ENCODE measurements around the gene SLC25A38. TPM values are rescaled to one million over a fixed set of nuclear protein-coding genes. Genes with fewer than 3 reads are reported as not detected.
A peak's percentile ranks its signal among the peaks of the same experiment; 100 is the strongest.

The SLC25A38 gene
- total RNA-seq, 1 experiment from 2014 or later: 37.7 TPM

GRCh38 chr3:39406368-39407258 is 23.4 kb downstream of the SLC25A38 start, which contains the start of gene RPSA:
Gene RPSA (plus strand): TSS chr3:39406720. CDS start chr3:39407654, 934 bp downstream.
- Histone ChIP-seq H3K4me1 (peaks cover 7% of the 10 kb centered on the region), H3K4me3 (ENCODE audit: low read depth, low read length) (peak within 1 kb of the TSS; percentile 76), H3K9me3 (no peaks in the 10 kb centered on the region), H3K36me3 (ENCODE audit: control insufficient read depth, insufficient read depth, low read length) (peaks cover 2% of the 10 kb centered on the region), H3K27me3 (replicated peaks; ENCODE audit: control insufficient read depth, insufficient read depth, low read length) (no peaks in the 10 kb centered on the region)
- Mint-ChIP-seq H3K27me3 (ENCODE audit: insufficient read depth, unreplicated experiment) (no peaks in the 10 kb centered on the region), H3K27ac (ENCODE audit: unreplicated experiment) (peak within 1 kb of the TSS; percentile 98), H3K4me3 (ENCODE audit: unreplicated experiment) (peak within 1 kb of the TSS; percentile 88), H3K4me1 (ENCODE audit: low read depth, unreplicated experiment) (peaks cover 9% of the 10 kb centered on the region), H3K36me3 (ENCODE audit: insufficient read depth, unreplicated experiment) (peaks cover 56% of the 10 kb centered on the region), H3K9me3 (ENCODE audit: unreplicated experiment) (no peaks in the 10 kb centered on the region)
- intact Hi-C loops (cut with micrococcal nuclease; ENCODE audit: unreplicated experiment): loop anchor here (1.0 kb wide), 2 partner anchors 22 to 37 kb away; no protein-coding TSS in a partner anchor
- BruUV-seq (replicated peaks): TSS peak; percentile 64
- CTCF ChIA-PET: interaction anchor here (0.5 to 1.2 kb wide), 2 partner anchors 118 to 348 kb away, joined by 3 to 5 read pairs; no protein-coding TSS in a partner anchor
- peak in 1 of 2 experiments; percentile 53 for TF ChIP-seq CTCF (IDR thresholded peaks at IDR 0.05; ENCODE audit: insufficient read depth in 1 of 2, low read depth in 1 of 2, low read length in 1 of 2, severe bottlenecking in 1 of 2, unreplicated experiment in 1 of 2)
- POLR2A ChIA-PET: interaction anchor here (0.5 kb wide), 1 partner anchor 215 kb away, joined by 3 read pairs; no protein-coding TSS in a partner anchor
- peak; percentile 97 for DNase-seq

GRCh38 chr3:39407259-39407629 is 24.1 kb downstream of the SLC25A38 start:
- BruUV-seq (replicated peaks): no TSS peak
- Histone ChIP-seq H3K27me3 (replicated peaks; ENCODE audit: control insufficient read depth, insufficient read depth, low read length) (no peaks in the 10 kb centered on the region), H3K4me1 (peaks cover 7% of the 10 kb centered on the region), H3K9me3 (no peaks in the 10 kb centered on the region), H3K36me3 (ENCODE audit: control insufficient read depth, insufficient read depth, low read length) (peaks cover 2% of the 10 kb centered on the region), H3K4me3 (ENCODE audit: low read depth, low read length) (peak overlapping the region; percentile 76)
- CTCF ChIA-PET: interaction anchor here (1.2 kb wide), 1 partner anchor 119 kb away, joined by 3 read pairs; no protein-coding TSS in a partner anchor
- H3K9me3 Mint-ChIP-seq (ENCODE audit: unreplicated experiment): no peaks in the 10 kb centered on the region
- peak overlapping the region; percentile 88 for H3K4me3 Mint-ChIP-seq (ENCODE audit: unreplicated experiment)
- peak overlapping the region; percentile 98 for H3K27ac Mint-ChIP-seq (ENCODE audit: unreplicated experiment)
- intact Hi-C loops (cut with micrococcal nuclease; ENCODE audit: unreplicated experiment): no loop called here
- H3K36me3 Mint-ChIP-seq (ENCODE audit: insufficient read depth, unreplicated experiment): peaks cover 62% of the 10 kb centered on the region
- TF ChIP-seq CTCF (IDR thresholded peaks at IDR 0.05; ENCODE audit: insufficient read depth in 1 of 2, low read depth in 1 of 2, low read length in 1 of 2, severe bottlenecking in 1 of 2, unreplicated experiment in 1 of 2): no peak
- no peaks in the 10 kb centered on the region for H3K27me3 Mint-ChIP-seq (ENCODE audit: insufficient read depth, unreplicated experiment)
- H3K4me1 Mint-ChIP-seq (ENCODE audit: low read depth, unreplicated experiment): peaks cover 9% of the 10 kb centered on the region
- DNase-seq: no peak
- POLR2A ChIA-PET: interaction anchor here (0.5 kb wide), 1 partner anchor 216 kb away, joined by 3 read pairs; no protein-coding TSS in a partner anchor

- Mint-ChIP-seq H3K4me1 (ENCODE audit: low read depth, unreplicated experiment) (peaks cover 9% of the 10 kb centered on the region), H3K27me3 (ENCODE audit: insufficient read depth, unreplicated experiment) (no peaks in the 10 kb centered on the region), H3K4me3 (ENCODE audit: unreplicated experiment) (peak overlapping the region; percentile 88), H3K9me3 (ENCODE audit: unreplicated experiment) (no peaks in the 10 kb centered on the region), H3K36me3 (ENCODE audit: insufficient read depth, unreplicated experiment) (peaks cover 69% of the 10 kb centered on the region), H3K27ac (ENCODE audit: unreplicated experiment) (peak overlapping the region; percentile 98)
- BruUV-seq (replicated peaks): no TSS peak
- H3K9me3 ChIP-seq: no peaks in the 10 kb centered on the region
- CTCF ChIA-PET: interaction anchor here (1.2 kb wide), 1 partner anchor 120 kb away, joined by 3 read pairs; no protein-coding TSS in a partner anchor
- peaks cover 7% of the 10 kb centered on the region for H3K4me1 ChIP-seq
- no peaks in the 10 kb centered on the region for H3K27me3 ChIP-seq (replicated peaks; ENCODE audit: control insufficient read depth, insufficient read depth, low read length)
- peaks cover 2% of the 10 kb centered on the region for H3K36me3 ChIP-seq (ENCODE audit: control insufficient read depth, insufficient read depth, low read length)
- intact Hi-C loops (cut with micrococcal nuclease; ENCODE audit: unreplicated experiment): no loop called here
- no peak for TF ChIP-seq CTCF (IDR thresholded peaks at IDR 0.05; ENCODE audit: insufficient read depth in 1 of 2, low read depth in 1 of 2, low read length in 1 of 2, severe bottlenecking in 1 of 2, unreplicated experiment in 1 of 2)
- POLR2A ChIA-PET: no interaction called here
- peak overlapping the region; percentile 76 for H3K4me3 ChIP-seq (ENCODE audit: low read depth, low read length)
- no peak for DNase-seq
These were observed 24.8 kb downstream of the SLC25A38 start for GRCh38 chr3:39407773-39408492.
